ENCODE measurements around the gene PEMT. TPM values are rescaled to one million over a fixed set of nuclear protein-coding genes. Genes with fewer than 3 reads are reported as not detected.
"Not testable (repeated sequence)": the region's sequence is repeated elsewhere in the genome, so short reads cannot be mapped to it uniquely, and the experiment has no call there.

PEMT gene, protein sequence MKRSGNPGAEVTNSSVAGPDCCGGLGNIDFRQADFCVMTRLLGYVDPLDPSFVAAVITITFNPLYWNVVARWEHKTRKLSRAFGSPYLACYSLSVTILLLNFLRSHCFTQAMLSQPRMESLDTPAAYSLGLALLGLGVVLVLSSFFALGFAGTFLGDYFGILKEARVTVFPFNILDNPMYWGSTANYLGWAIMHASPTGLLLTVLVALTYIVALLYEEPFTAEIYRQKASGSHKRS
- 39.8 and 43.1 TPM in 2 replicates for total RNA-seq (2021)
- percentile 52 among the genes with signal in this experiment for Bru-seq, nascent RNA
- percentile 56 among the genes with signal in this experiment for BruChase-seq, experiment 1, labeled RNA remaining after a 2-hour chase
- BruChase-seq, experiment 2, labeled RNA remaining after a 6-hour chase: percentile 65 among the genes with signal in this experiment
- long read RNA-seq, transcript PEMT-201 (7 exons, 1,013 nt): major isoform, 66 of 82 reads
- long read RNA-seq, partial matches to known transcripts: 2 of 82 reads
- long read RNA-seq, other reads (novel, unspliced or antisense): 11 of 82 reads

DNA sequence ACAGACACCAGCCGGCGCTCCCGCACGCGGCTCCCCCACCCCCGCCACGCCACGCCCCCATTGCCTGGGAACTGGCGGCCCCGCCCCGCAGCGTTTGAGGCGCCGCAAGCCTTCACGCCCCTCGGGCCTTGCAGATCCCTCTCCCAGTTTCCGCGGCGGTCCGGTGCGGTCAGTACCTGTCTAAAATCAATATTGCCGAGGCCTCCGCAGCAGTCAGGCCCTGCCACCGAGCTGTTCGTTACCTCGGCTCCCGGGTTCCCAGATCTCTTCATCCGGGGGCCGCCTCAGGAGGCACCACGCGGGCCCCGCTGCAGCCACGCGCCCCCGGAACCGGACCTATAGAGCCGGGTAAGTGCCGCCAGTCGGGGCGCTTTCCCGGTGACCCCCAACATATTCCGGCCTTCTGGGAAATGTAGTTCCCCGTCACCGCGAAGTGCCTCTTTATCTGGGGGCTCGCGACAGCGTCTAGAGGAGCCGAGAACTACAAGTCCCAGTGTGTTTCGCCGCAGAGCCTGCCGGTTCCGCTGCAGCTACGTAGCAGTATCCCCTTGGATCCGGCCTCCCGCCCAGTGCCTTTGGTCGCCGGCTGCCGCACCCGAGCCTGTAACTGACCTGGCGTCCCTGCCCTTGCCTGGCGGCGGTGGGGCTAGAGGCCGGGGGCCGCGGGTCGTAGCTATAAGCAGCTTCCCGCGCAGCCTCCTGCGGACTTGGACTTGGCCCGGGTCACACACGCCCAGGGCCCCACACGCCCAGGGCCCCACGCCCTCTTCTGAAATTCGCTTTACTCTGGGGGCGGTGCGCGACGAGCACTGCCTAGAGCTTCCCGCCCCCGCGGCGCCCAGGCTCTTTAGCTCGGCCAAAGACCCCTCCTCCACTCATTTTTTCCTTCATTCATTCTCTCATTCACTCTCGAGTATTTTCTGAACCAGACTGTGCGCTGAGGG is at the start of gene PEMT:
Gene PEMT (minus strand): TSS at position 354 of the 944 bp plus-strand sequence. CDS start 82 bp downstream, at position 272.
- Histone ChIP-seq H3K27ac (ENCODE audit: low read depth, low read length, poor library complexity, severe bottlenecking) (peak within 1 kb of the TSS; percentile 91), H3K4me1 (ENCODE audit: insufficient read depth, low read length, poor library complexity, severe bottlenecking) (peaks cover 4% of the 10 kb centered on the region), H3K27me3 (replicated peaks; ENCODE audit: insufficient read depth, low read depth, low read length, poor library complexity) (no peaks in the 10 kb centered on the region), H3K9me3 (ENCODE audit: low read depth, low read length, poor library complexity, severe bottlenecking) (no peaks in the 10 kb centered on the region), H3K36me3 (ENCODE audit: insufficient read depth, low read length, poor library complexity, severe bottlenecking) (no peaks in the 10 kb centered on the region), H3K4me3 (ENCODE audit: low read depth, low read length, poor library complexity, severe bottlenecking) (peak within 1 kb of the TSS; percentile 84)
- ChIA-PET CTCF (interaction anchor here (0.5 kb wide), 1 partner anchor 444 kb away, joined by 3 read pairs; no protein-coding TSS in a partner anchor), POLR2A (ENCODE audit: low non-redundant PET) (no interaction called here)
- intact Hi-C loops (cut with micrococcal nuclease; ENCODE audit: unreplicated experiment): no loop called here
- DNase-seq (ENCODE audit: low spot score): peak; percentile 99
- BruUV-seq (replicated peaks): no TSS peak
- no peak for TF ChIP-seq EZH2 (IDR thresholded peaks at IDR 0.05; ENCODE audit: borderline replicate concordance, low read depth, low read length, poor library complexity, severe bottlenecking)
- TF ChIP-seq, protein P1, sequence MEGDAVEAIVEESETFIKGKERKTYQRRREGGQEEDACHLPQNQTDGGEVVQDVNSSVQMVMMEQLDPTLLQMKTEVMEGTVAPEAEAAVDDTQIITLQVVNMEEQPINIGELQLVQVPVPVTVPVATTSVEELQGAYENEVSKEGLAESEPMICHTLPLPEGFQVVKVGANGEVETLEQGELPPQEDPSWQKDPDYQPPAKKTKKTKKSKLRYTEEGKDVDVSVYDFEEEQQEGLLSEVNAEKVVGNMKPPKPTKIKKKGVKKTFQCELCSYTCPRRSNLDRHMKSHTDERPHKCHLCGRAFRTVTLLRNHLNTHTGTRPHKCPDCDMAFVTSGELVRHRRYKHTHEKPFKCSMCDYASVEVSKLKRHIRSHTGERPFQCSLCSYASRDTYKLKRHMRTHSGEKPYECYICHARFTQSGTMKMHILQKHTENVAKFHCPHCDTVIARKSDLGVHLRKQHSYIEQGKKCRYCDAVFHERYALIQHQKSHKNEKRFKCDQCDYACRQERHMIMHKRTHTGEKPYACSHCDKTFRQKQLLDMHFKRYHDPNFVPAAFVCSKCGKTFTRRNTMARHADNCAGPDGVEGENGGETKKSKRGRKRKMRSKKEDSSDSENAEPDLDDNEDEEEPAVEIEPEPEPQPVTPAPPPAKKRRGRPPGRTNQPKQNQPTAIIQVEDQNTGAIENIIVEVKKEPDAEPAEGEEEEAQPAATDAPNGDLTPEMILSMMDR (conservative IDR thresholded peaks at IDR 0.05; ENCODE audit: low read depth, low read length): no peak

DNA sequence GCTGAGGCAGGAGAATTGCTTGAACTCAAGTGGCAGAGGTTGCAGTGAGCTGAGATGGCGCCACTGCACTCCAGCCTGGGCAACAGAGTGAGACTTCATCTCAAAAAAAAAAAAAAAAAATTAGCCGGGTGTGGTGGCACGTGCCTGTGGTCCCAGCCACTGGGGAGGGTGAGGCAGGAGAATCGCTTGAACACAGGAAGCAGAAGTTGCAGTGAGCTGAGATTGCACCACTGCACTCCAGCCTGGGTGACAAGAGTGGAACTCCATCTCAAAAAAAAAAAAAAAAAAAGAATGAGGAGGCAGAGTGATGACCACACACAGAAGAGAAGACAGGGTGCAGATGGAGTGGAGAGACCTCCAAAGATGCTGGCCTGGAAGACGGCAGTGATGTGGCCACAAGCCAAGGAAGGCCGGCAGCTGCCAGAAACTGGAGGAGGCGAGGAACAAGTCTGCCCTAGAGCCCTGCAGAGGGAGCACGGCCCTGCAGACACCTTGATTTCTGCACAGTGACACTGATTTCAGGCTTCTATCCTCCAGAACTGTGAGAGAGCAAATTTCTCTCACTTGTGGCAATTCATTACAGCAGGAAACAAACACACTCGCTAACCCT is 48.3 kb upstream of the PEMT start:
- not testable (repeated sequence) for H3K27ac ChIP-seq (ENCODE audit: low read depth, low read length, poor library complexity, severe bottlenecking)
- CTCF ChIA-PET: interaction anchor here (0.7 kb wide), 1 partner anchor 194 kb away, joined by 3 read pairs; no protein-coding TSS in a partner anchor

DNA sequence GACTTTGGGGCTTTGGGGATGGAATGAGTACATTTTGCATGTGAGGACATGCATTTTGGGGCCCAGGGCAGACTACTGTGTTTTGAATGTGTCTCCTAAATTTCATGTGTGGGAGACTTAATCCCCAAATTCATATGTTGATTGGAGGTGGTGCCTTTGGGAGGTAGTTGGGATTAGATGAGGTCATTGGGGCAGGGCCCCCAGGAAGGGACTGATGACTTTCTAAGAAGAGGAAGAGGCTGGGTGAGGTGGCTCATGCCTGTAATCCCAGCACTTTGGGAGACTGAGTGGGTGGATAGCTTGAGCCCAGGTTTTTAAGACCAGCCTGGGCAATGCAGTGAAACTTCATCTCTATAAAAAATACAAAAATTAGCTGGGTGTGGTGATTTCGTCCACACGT is 47.0 kb upstream of the PEMT start:
- CTCF ChIA-PET: no interaction called here
- POLR2A ChIA-PET (ENCODE audit: low non-redundant PET): no interaction called here
- intact Hi-C loops (cut with micrococcal nuclease; ENCODE audit: unreplicated experiment): no loop called here
- no peaks in the 10 kb centered on the region for H3K27me3 ChIP-seq (replicated peaks; ENCODE audit: insufficient read depth, low read depth, low read length, poor library complexity)
- no peaks in the 10 kb centered on the region for H3K36me3 ChIP-seq (ENCODE audit: insufficient read depth, low read length, poor library complexity, severe bottlenecking)
- no peak overlapping the region for H3K4me3 ChIP-seq (ENCODE audit: low read depth, low read length, poor library complexity, severe bottlenecking)
- DNase-seq (ENCODE audit: low spot score): no peak
- TF ChIP-seq EZH2 (IDR thresholded peaks at IDR 0.05; ENCODE audit: borderline replicate concordance, low read depth, low read length, poor library complexity, severe bottlenecking): no peak
- TF ChIP-seq, protein P1 (conservative IDR thresholded peaks at IDR 0.05; ENCODE audit: low read depth, low read length): no peak
- H3K9me3 ChIP-seq (ENCODE audit: low read depth, low read length, poor library complexity, severe bottlenecking): no peaks in the 10 kb centered on the region
- H3K27ac ChIP-seq (ENCODE audit: low read depth, low read length, poor library complexity, severe bottlenecking): no peak overlapping the region
- no TSS peak for BruUV-seq (replicated peaks)
- no peaks in the 10 kb centered on the region for H3K4me1 ChIP-seq (ENCODE audit: insufficient read depth, low read length, poor library complexity, severe bottlenecking)

More for the DNA sequence above, 48.3 kb upstream of the PEMT start:
- not testable (repeated sequence) for H3K9me3 ChIP-seq (ENCODE audit: low read depth, low read length, poor library complexity, severe bottlenecking); H3K36me3 ChIP-seq (ENCODE audit: insufficient read depth, low read length, poor library complexity, severe bottlenecking); H3K4me3 ChIP-seq (ENCODE audit: low read depth, low read length, poor library complexity, severe bottlenecking); DNase-seq (ENCODE audit: low spot score); H3K4me1 ChIP-seq (ENCODE audit: insufficient read depth, low read length, poor library complexity, severe bottlenecking); H3K27me3 ChIP-seq (replicated peaks; ENCODE audit: insufficient read depth, low read depth, low read length, poor library complexity); BruUV-seq (replicated peaks)
- intact Hi-C loops (cut with micrococcal nuclease; ENCODE audit: unreplicated experiment): loop anchor here (2.0 kb wide), 2 partner anchors 71 to 143 kb away; partner anchors contain the start of gene RASD1
- POLR2A ChIA-PET (ENCODE audit: low non-redundant PET): interaction anchor here (0.7 kb wide), 1 partner anchor 28 kb away, joined by 4 read pairs; no protein-coding TSS in a partner anchor

All from A673 (cell line).